Measurements from ENCODE around the gene SLC24A1.

- TF ChIP-seq EZH2 (IDR thresholded peaks at IDR 0.05; ENCODE audit: insufficient read depth, poor library complexity, severe bottlenecking) (no peak), EZH2phosphoT487 (IDR thresholded peaks at IDR 0.05; ENCODE audit: insufficient read depth, low read depth) (no peak)
Measured at GRCh38 chr15:65651042-65651322, 29.2 kb downstream of the SLC24A1 start.

Data from GM23248 (cell line).